SK-N-SH (cell line): ENCODE results near the gene EMP2. TPM values are rescaled to one million over a fixed set of nuclear protein-coding genes. Genes with fewer than 3 reads are reported as not detected.

Source experiments
- CTCF ChIA-PET: fragments of 300-600, 350-600 bp; formaldehyde crosslinking; extraction: SDS; loops from one replicate; lab custom pipeline; 2021; lab: Yijun Ruan, JAX
- POLR2A ChIA-PET: fragments of 350-600 bp; sonication (Branson Sonifier 250); formaldehyde crosslinking; extraction: SDS; loops from one replicate; lab custom pipeline; 2020; ENCODE audit warnings: antibody characterized with exemption, inconsistent platforms; lab: Yijun Ruan, JAX
- DNase-seq: peaks from one replicate; pipeline ENCODE4 v3.0.0; 2012
- H2AFZ ChIP-seq: fragments of 200-600 bp; sonication (generic); 2 replicates; pipeline ENCODE4 v1.8.1; 2016; ENCODE audit warnings: antibody characterized with exemption, mild to moderate bottlenecking, low read depth
- H3F3A ChIP-seq: fragments of 200-600 bp; sonication (generic); replicated peaks from 2 replicates; pipeline ENCODE3; 2016; ENCODE audit warnings: antibody characterized with exemption, mild to moderate bottlenecking; ENCODE audit not compliant: insufficient read depth
- H3K27ac ChIP-seq, 2 experiments: fragments of 200-500 bp in 1 of 2; fragments of 200-600 bp in 1 of 2; sonication (Bioruptor generic) in 1 of 2; sonication (generic), shearing (Covaris generic) in 1 of 2; 2 replicates each; pipeline versions ENCODE4 v1.5.1 to v1.6.1; 2014 to 2016; ENCODE audit warnings: low read depth in 2 of 2, inconsistent platforms in 1 of 2, low read length in 1 of 2, mild to moderate bottlenecking in 1 of 2, mixed read lengths in 1 of 2
- H3K27me3 ChIP-seq: fragments of 200-600 bp; sonication (generic), shearing (Covaris generic); 2 replicates; pipeline ENCODE4 v1.6.1; 2016; ENCODE audit warnings: mixed run types; ENCODE audit not compliant: insufficient read depth
- H3K36me3 ChIP-seq, 2 experiments: fragments of 200-500 bp in 1 of 2; fragments of 200-600 bp in 1 of 2; sonication (Bioruptor generic) in 1 of 2; sonication (generic) in 1 of 2; replicated peaks in 1 of 2; 2 replicates each; pipeline versions ENCODE3 to v1.5.1; 2014 to 2016; ENCODE audit warnings: low read length in 1 of 2, mild to moderate bottlenecking in 1 of 2; ENCODE audit not compliant: insufficient read depth in 2 of 2, control insufficient read depth in 1 of 2
- H3K4me1 ChIP-seq, 2 experiments: fragments of 200-500 bp in 1 of 2; fragments of 200-600 bp in 1 of 2; sonication (Bioruptor generic) in 1 of 2; sonication (generic), shearing (Covaris generic) in 1 of 2; 2 replicates each; pipeline versions ENCODE4 v1.5.1 to v1.6.1; 2014 to 2016; ENCODE audit warnings: low read depth in 1 of 2, low read length in 1 of 2, mixed run types in 1 of 2; ENCODE audit not compliant: insufficient read depth in 2 of 2, control insufficient read depth in 1 of 2
- H3K4me2 ChIP-seq: fragments of 200-600 bp; sonication (generic), shearing (Covaris generic); 2 replicates; pipeline ENCODE4 v1.6.1; 2017; ENCODE audit warnings: mixed run types
- H3K4me3 ChIP-seq, 2 experiments: fragments of 200-500 bp in 1 of 2; fragments of 200-600 bp in 1 of 2; sonication (Bioruptor generic) in 1 of 2; sonication (generic), shearing (Covaris generic) in 1 of 2; 2 replicates each; pipeline versions ENCODE4 v1.5.1 to v1.8.1; 2014 to 2016; ENCODE audit warnings: low read depth in 2 of 2, inconsistent platforms in 1 of 2, low read length in 1 of 2, mild to moderate bottlenecking in 1 of 2, mixed read lengths in 1 of 2, moderate library complexity in 1 of 2
- H3K79me2 ChIP-seq: fragments of 200-600 bp; sonication (generic); 2 replicates; pipeline ENCODE4 v1.8.1; 2017; ENCODE audit warnings: mild to moderate bottlenecking; ENCODE audit not compliant: insufficient read depth
- H3K9ac ChIP-seq: fragments of 200-600 bp; sonication (generic); 2 replicates; pipeline ENCODE4 v1.6.1; 2017; ENCODE audit warnings: mixed run types
- H3K9me2 ChIP-seq: fragments of 200-600 bp; sonication (generic); 2 replicates; pipeline ENCODE4 v1.6.1; 2017; ENCODE audit warnings: mixed run types
- H3K9me3 ChIP-seq: fragments of 200-600 bp; sonication (generic); 2 replicates; pipeline ENCODE4 v1.6.1; 2017; ENCODE audit warnings: mixed run types, mild to moderate bottlenecking, moderate library complexity
- H4K20me1 ChIP-seq: fragments of 200-600 bp; sonication (generic); 2 replicates; pipeline ENCODE4 v1.6.1; 2017; ENCODE audit warnings: mild to moderate bottlenecking, mixed run types; ENCODE audit not compliant: insufficient read depth
- EP300 ChIP-seq, 2 experiments: IDR thresholded peaks; 2 replicates each; pipeline versions ENCODE4 v1.4.0 to v1.6.1; 2012; ENCODE audit warnings: borderline replicate concordance in 1 of 2, low read depth in 1 of 2, low read length in 1 of 2
- EZH2phosphoT487 ChIP-seq: fragments of 200-600 bp; sonication (generic); IDR thresholded peaks from 2 replicates; pipeline ENCODE4 v1.6.1; 2017; ENCODE audit warnings: low read depth, mixed run types, mild to moderate bottlenecking, antibody characterized with exemption, moderate library complexity, borderline replicate concordance
- FOXM1 ChIP-seq: IDR thresholded peaks from 2 replicates; pipeline ENCODE4 v1.4.0; 2012; ENCODE audit warnings: low read depth, mild to moderate bottlenecking
- IRF3 ChIP-seq: fragments of 150-350 bp; IDR thresholded peaks from 2 replicates; pipeline ENCODE4 v1.6.1; 2016; ENCODE audit warnings: mild to moderate bottlenecking, low read depth, low read length
- PBX3 ChIP-seq: IDR thresholded peaks from 2 replicates; pipeline ENCODE4; 2012
- POLR2AphosphoS5 ChIP-seq: IDR thresholded peaks from 2 replicates; pipeline ENCODE4 v1.6.1; 2012; ENCODE audit warnings: low read depth, low read length
- RAD21 ChIP-seq: IDR thresholded peaks from 2 replicates; pipeline ENCODE4 v1.6.1; 2012; ENCODE audit warnings: mild to moderate bottlenecking, low read length
- RCOR1 ChIP-seq: fragments of 150-350 bp; IDR thresholded peaks from 2 replicates; pipeline ENCODE4 v1.6.1; 2017; ENCODE audit warnings: antibody characterized with exemption, low read length
- SMC3 ChIP-seq: IDR thresholded peaks from 2 replicates; pipeline ENCODE4 v1.6.1; 2012; ENCODE audit warnings: low read depth, low read length, improper control_type of control experiment
- TAF1 ChIP-seq: IDR thresholded peaks from 2 replicates; pipeline ENCODE4 v1.6.1; 2012; ENCODE audit warnings: low read depth, mild to moderate bottlenecking, low read length, moderate library complexity, borderline replicate concordance
- TCF12 ChIP-seq: IDR thresholded peaks from 2 replicates; pipeline ENCODE4 v1.4.0; 2012
- USF2 ChIP-seq: fragments of 150-350 bp; IDR thresholded peaks from 2 replicates; pipeline ENCODE4 v1.6.1; 2017; ENCODE audit warnings: antibody characterized with exemption, low read length, low read depth, borderline replicate concordance
- YY1 ChIP-seq: IDR thresholded peaks from 2 replicates; pipeline ENCODE4 v1.4.0; 2012; ENCODE audit warnings: low read depth, mild to moderate bottlenecking
- WGBS: methylation state at CpG from one replicate; pipeline ENCODE4 v1.1.6; 2017; ENCODE audit warnings: low lambda C conversion rate; 5-methylcytosine and 5-hydroxymethylcytosine counted together
- polyA plus RNA-seq, 3 experiments: library from polyadenylated mRNA; depleted of rRNA; stranded (reverse); fragments of >200 nt; gene quantifications; 2 replicates each; pipeline ENCODE4 v1.2.3, GENCODE V29; 2012
- TF ChIP-seq, protein P1 (sequence below): IDR thresholded peaks from 2 replicates; pipeline ENCODE4 v1.4.0; 2012; ENCODE audit warnings: low read depth, borderline replicate concordance
- TF ChIP-seq, protein P2 (sequence below): fragments of 200-600 bp; sonication (generic); IDR thresholded peaks from 2 replicates; pipeline ENCODE4 v1.6.1; 2017; ENCODE audit warnings: antibody characterized with exemption, mild to moderate bottlenecking, moderate library complexity
- TF ChIP-seq, protein P3 (sequence below): IDR thresholded peaks from 2 replicates; pipeline ENCODE4 v1.6.1; 2012; ENCODE audit warnings: mild to moderate bottlenecking, low read depth, low read length, moderate library complexity

Gene EMP2
- polyA plus RNA-seq, 1 of the 3 experiments (the other 2 are of a cell fraction): 4.3 TPM

- Histone ChIP-seq H3K9ac (no peak overlapping the region), H3K36me3 (no peaks in the 10 kb centered on the region), H3K4me3 (no peak overlapping the region), H3F3A (no peaks in the 10 kb centered on the region), H3K9me3 (no peaks in the 10 kb centered on the region), H2AFZ (no peak overlapping the region), H3K79me2 (no peaks in the 10 kb centered on the region), H3K4me2 (no peak overlapping the region), H3K4me1 (no peaks in the 10 kb centered on the region), H3K9me2 (no peaks in the 10 kb centered on the region), H4K20me1 (no peaks in the 10 kb centered on the region), H3K27ac (no peak overlapping the region), H3K27me3 (no peaks in the 10 kb centered on the region)
- ChIA-PET CTCF (no interaction called here), POLR2A (no interaction called here)
- no peak for DNase-seq
- WGBS: 2% methylated on average over 4 of the region's 4 CpGs
- TF ChIP-seq RCOR1: no peak
- TF ChIP-seq SMC3: no peak
- TF ChIP-seq TCF12: no peak
- TF ChIP-seq EP300 (IDR thresholded peaks at IDR 0.05; ENCODE audit: borderline replicate concordance in 1 of 2, low read depth in 1 of 2, low read length in 1 of 2): no peak
Measured at GRCh38 chr16:10485159-10485558, 95.2 kb downstream of the EMP2 start.

- H4K20me1 ChIP-seq: no peaks in the 10 kb centered on the region
- H3K4me1 ChIP-seq: no peaks in the 10 kb centered on the region
- H3K36me3 ChIP-seq: no peaks in the 10 kb centered on the region
- CTCF ChIA-PET: no interaction called here
- TF ChIP-seq FOXM1 (no peak), TCF12 (no peak), TAF1 (no peak), PBX3 (no peak), IRF3 (no peak), USF2 (no peak), EZH2phosphoT487 (no peak), YY1 (no peak), RAD21 (no peak), POLR2AphosphoS5 (no peak), SMC3 (no peak)
- TF ChIP-seq, protein P1, sequence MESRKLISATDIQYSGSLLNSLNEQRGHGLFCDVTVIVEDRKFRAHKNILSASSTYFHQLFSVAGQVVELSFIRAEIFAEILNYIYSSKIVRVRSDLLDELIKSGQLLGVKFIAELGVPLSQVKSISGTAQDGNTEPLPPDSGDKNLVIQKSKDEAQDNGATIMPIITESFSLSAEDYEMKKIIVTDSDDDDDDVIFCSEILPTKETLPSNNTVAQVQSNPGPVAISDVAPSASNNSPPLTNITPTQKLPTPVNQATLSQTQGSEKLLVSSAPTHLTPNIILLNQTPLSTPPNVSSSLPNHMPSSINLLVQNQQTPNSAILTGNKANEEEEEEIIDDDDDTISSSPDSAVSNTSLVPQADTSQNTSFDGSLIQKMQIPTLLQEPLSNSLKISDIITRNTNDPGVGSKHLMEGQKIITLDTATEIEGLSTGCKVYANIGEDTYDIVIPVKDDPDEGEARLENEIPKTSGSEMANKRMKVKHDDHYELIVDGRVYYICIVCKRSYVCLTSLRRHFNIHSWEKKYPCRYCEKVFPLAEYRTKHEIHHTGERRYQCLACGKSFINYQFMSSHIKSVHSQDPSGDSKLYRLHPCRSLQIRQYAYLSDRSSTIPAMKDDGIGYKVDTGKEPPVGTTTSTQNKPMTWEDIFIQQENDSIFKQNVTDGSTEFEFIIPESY: no peak
- TF ChIP-seq, protein P2, sequence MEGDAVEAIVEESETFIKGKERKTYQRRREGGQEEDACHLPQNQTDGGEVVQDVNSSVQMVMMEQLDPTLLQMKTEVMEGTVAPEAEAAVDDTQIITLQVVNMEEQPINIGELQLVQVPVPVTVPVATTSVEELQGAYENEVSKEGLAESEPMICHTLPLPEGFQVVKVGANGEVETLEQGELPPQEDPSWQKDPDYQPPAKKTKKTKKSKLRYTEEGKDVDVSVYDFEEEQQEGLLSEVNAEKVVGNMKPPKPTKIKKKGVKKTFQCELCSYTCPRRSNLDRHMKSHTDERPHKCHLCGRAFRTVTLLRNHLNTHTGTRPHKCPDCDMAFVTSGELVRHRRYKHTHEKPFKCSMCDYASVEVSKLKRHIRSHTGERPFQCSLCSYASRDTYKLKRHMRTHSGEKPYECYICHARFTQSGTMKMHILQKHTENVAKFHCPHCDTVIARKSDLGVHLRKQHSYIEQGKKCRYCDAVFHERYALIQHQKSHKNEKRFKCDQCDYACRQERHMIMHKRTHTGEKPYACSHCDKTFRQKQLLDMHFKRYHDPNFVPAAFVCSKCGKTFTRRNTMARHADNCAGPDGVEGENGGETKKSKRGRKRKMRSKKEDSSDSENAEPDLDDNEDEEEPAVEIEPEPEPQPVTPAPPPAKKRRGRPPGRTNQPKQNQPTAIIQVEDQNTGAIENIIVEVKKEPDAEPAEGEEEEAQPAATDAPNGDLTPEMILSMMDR: no peak
- TF ChIP-seq, protein P3, sequence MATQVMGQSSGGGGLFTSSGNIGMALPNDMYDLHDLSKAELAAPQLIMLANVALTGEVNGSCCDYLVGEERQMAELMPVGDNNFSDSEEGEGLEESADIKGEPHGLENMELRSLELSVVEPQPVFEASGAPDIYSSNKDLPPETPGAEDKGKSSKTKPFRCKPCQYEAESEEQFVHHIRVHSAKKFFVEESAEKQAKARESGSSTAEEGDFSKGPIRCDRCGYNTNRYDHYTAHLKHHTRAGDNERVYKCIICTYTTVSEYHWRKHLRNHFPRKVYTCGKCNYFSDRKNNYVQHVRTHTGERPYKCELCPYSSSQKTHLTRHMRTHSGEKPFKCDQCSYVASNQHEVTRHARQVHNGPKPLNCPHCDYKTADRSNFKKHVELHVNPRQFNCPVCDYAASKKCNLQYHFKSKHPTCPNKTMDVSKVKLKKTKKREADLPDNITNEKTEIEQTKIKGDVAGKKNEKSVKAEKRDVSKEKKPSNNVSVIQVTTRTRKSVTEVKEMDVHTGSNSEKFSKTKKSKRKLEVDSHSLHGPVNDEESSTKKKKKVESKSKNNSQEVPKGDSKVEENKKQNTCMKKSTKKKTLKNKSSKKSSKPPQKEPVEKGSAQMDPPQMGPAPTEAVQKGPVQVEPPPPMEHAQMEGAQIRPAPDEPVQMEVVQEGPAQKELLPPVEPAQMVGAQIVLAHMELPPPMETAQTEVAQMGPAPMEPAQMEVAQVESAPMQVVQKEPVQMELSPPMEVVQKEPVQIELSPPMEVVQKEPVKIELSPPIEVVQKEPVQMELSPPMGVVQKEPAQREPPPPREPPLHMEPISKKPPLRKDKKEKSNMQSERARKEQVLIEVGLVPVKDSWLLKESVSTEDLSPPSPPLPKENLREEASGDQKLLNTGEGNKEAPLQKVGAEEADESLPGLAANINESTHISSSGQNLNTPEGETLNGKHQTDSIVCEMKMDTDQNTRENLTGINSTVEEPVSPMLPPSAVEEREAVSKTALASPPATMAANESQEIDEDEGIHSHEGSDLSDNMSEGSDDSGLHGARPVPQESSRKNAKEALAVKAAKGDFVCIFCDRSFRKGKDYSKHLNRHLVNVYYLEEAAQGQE: no peak
- H3K9ac ChIP-seq: no peak overlapping the region
- no peaks in the 10 kb centered on the region for H3K79me2 ChIP-seq
- POLR2A ChIA-PET: no interaction called here
- WGBS: 41% methylated on average over 2 of the region's 2 CpGs
- H3K4me3 ChIP-seq: no peak overlapping the region
- H3F3A ChIP-seq: no peaks in the 10 kb centered on the region
- no peaks in the 10 kb centered on the region for H3K9me2 ChIP-seq
- H3K27me3 ChIP-seq: no peaks in the 10 kb centered on the region
- H3K27ac ChIP-seq: no peak overlapping the region
- no peak overlapping the region for H2AFZ ChIP-seq
- no peak for DNase-seq
- H3K4me2 ChIP-seq: no peak overlapping the region
- no peaks in the 10 kb centered on the region for H3K9me3 ChIP-seq
Measured at GRCh38 chr16:10480151-10480550, 100.2 kb downstream of the EMP2 start.
